ENCODE results near the gene SYT15.
"Not testable (repeated sequence)": the region's sequence is repeated elsewhere in the genome, so short reads cannot be mapped to it uniquely, and the experiment has no call there.

Gene SYT15

DNA sequence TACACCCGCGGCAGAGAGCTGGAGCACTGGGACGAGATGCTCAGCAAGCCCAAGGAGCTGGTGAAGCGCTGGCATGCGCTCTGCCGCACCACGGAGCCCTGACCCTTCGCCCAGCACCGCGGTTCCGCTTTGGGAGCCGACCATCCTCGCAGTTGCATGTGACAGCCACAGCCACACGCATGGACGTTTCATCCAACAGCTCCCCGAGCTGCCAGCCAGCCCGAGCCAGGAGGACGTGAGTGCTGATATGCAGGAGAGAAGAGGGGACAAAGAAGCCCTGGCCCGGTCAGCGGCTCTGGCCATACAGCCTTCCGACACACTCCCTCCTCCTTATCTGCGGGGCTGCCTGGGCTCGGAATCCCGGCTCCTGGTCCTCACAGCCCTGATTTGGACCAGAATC is 8.6 kb downstream of the SYT15 start:
- not testable (repeated sequence) for H3K36me3 Mint-ChIP-seq (ENCODE audit: low read depth); H3K4me3 Mint-ChIP-seq; DNase-seq; H3K4me1 Mint-ChIP-seq (ENCODE audit: low read depth); H3K9me3 Mint-ChIP-seq; H3K27me3 Mint-ChIP-seq; H3K27ac Mint-ChIP-seq

DNA sequence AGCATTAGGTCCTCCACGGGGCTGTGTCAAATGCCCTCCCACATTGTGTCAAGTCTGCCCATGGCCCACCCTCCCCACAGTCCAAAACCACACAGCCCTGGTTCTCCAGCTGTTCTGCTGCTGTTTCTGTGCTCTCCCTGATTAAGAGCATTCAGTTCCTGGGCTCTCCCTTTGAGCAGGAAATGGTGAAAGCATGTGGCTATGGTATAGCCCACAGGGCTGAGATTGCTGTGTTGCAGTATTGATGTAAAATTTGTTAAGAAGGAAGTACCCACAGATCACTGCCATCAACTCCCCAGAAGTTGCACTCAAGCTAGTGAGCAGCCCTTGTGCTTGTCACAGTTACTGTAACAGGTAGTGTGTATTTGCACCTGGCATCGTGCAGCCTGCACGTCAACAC is 9.3 kb downstream of the SYT15 start:
- not testable (repeated sequence) for H3K9me3 Mint-ChIP-seq; DNase-seq; H3K36me3 Mint-ChIP-seq (ENCODE audit: low read depth); H3K4me3 Mint-ChIP-seq; H3K27ac Mint-ChIP-seq; H3K4me1 Mint-ChIP-seq (ENCODE audit: low read depth); H3K27me3 Mint-ChIP-seq

DNA sequence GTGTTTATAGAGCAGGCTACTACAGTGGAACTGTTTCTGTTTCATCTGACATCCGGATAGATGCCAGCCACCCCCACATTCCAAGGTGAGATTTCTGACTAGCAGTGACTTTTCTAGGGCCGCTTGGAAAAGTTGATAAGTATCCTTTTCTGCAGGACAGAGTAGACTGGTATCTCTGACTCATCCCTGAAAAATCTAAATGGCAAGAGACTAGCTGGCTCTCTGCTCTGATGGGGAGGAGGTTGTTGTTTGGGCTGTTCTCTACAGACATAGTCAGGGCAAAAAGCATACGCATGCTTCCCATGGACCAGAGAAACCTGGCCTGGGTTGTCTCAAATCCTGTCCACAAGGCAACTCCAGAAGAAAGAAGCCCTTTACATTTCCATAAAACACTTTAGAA is 10.7 kb downstream of the SYT15 start:
- not testable (repeated sequence) for H3K36me3 Mint-ChIP-seq (ENCODE audit: low read depth); H3K4me1 Mint-ChIP-seq (ENCODE audit: low read depth); H3K27ac Mint-ChIP-seq; H3K27me3 Mint-ChIP-seq; H3K4me3 Mint-ChIP-seq; H3K9me3 Mint-ChIP-seq; DNase-seq

DNA sequence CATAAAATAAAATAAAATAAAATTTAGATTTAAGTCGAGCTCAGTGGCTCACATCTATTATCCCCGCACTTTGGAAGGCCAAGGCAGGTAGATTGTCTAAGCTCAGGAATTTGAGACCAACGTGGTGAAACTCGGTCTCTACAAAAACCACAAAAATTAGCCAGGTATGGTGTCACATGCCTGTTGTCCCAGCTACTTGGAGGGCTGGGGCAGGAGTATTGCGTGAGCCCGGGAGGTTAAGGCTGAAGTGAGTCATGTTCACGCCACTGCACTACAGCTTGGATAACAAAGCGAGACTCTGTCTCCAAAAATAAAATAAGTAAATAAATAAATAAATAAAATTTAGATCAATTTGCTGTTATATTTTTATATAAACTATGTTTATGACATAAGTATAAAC is 12.1 kb downstream of the SYT15 start:
- not testable (repeated sequence) for H3K4me1 Mint-ChIP-seq (ENCODE audit: low read depth); H3K27me3 Mint-ChIP-seq; H3K27ac Mint-ChIP-seq; DNase-seq; H3K36me3 Mint-ChIP-seq (ENCODE audit: low read depth); H3K4me3 Mint-ChIP-seq; H3K9me3 Mint-ChIP-seq

DNA sequence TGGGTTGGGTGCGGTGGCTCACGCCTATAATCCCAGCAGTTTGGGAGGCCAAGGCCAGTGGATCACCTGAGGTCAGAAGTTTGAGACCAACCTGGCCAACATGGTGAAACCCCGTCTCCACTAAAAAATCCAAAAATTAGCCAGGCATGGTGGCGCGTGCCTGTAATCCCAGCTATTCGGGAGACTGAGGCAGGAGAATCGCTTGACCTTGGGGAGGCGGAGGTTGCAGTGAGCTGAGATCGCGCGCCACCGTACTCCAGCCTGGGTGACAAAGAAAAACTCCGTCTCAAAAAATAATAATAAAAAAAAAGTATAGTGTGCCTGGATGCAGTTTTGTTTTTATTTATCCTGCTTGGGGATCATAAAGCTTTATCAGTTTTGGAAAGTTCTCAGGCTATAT is 14.4 kb downstream of the SYT15 start:
- not testable (repeated sequence) for H3K9me3 Mint-ChIP-seq; H3K4me1 Mint-ChIP-seq (ENCODE audit: low read depth); H3K27ac Mint-ChIP-seq; H3K36me3 Mint-ChIP-seq (ENCODE audit: low read depth); DNase-seq; H3K4me3 Mint-ChIP-seq; H3K27me3 Mint-ChIP-seq

DNA sequence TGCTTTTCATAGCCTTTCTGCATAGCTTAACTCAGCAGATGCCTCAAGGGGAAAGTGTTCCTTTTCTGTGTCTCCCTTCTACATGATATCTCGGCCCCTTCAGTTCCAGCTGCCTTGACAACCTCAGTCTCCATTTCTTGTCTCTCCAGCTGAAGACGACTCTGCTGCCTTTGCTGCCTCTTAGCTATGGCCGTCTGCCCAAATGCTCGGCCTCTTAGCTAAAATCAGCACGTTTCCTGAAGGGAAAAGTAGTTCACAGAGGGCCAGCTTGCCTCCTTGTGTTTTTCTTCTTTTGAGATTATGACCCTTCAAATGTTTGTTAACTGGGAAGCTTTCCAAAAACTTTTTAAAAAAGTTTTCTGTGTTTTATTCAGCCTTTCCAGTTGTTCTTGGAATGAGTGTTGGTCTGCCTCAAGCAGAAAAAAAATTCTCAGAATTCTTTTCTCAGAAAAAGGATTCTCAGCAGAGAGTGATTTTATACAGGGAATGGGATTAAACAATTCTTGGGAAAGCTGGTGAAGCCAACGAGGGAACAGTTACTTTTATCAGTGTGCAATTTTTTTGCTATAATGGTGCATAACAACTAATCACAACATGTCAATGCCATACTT is 15.6 kb downstream of the SYT15 start:
- H3K27ac Mint-ChIP-seq; H3K27me3 Mint-ChIP-seq; H3K9me3 Mint-ChIP-seq; H3K4me1 Mint-ChIP-seq (ENCODE audit: low read depth); H3K36me3 Mint-ChIP-seq (ENCODE audit: low read depth); DNase-seq; H3K4me3 Mint-ChIP-seq: not testable (repeated sequence)

DNA sequence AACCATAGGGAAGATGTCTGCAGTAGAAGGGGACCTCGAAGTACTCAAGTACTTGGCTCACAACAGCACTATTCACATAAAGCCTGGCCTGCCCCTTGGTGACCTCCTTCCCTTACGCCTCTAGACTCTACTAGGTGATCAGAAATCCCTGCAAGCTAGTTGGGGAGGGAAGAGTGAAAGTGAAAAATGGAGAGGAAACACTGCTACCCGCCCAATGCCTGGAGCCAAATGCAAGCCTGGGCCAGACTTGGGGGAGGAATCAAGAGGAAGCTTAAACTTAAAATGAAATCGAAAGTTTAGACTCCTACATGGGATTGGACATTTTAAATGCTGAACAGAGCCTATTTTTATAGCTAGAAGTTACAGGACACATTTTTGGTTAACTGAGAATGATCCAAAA is 17.6 kb downstream of the SYT15 start:
- not testable (repeated sequence) for DNase-seq; H3K9me3 Mint-ChIP-seq; H3K36me3 Mint-ChIP-seq (ENCODE audit: low read depth); H3K4me1 Mint-ChIP-seq (ENCODE audit: low read depth); H3K4me3 Mint-ChIP-seq; H3K27ac Mint-ChIP-seq; H3K27me3 Mint-ChIP-seq

DNA sequence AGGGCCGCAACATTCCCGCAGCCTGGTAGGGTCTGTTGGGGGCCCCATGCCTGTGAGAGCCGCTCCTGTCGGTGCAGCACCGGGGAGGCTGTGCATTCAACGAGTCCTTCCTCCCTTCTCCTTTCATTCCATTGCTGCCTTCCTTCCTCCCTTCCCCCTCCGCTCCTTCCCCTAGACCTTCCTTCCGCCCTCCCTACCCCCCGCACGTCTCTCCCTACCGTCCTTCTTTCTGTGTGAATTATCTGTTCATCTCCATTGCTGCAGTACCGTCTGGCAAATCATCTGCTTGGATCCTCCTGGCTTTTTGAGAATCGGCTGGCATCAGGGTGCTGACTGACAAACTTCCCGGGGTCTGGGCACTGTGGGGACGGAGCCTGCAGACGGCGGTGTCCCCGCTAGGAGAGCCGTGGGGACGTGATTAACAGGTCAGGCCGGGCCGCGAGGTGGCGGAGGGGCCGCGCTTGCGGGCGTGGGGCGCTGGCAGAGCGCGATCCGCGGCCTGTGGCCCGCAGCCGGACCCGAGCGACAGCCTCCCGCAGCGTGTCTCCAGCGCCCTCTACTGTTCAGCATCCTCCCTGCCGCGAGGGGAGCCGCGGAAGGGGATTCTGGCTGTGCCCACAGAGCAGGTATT is 18.8 kb downstream of the SYT15 start:
- peak overlapping the region; percentile 42 for H3K4me3 Mint-ChIP-seq

DNA sequence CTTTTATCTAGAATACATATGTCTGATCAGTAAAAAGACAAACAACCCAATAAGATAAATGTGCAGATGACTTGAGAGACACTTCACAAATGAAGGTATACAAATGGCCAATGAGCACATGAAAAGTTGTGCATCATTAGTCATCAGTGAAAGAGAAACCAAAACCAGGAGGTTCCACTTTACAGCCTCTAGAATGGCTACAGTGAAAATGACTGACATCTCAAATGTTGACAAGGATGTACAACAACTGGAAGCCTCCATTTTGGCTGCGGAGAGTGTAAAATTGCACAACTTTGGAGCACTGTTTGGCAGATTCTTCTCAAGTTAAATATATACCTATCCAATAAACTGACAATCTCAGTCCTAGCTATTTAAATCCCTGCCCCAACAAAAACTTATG is 21.6 kb downstream of the SYT15 start:
- DNase-seq; H3K4me3 Mint-ChIP-seq; H3K27me3 Mint-ChIP-seq; H3K27ac Mint-ChIP-seq; H3K4me1 Mint-ChIP-seq (ENCODE audit: low read depth); H3K36me3 Mint-ChIP-seq (ENCODE audit: low read depth); H3K9me3 Mint-ChIP-seq: not testable (repeated sequence)

More for the DNA sequence above, 18.8 kb downstream of the SYT15 start:
- not testable (repeated sequence) for H3K4me1 Mint-ChIP-seq (ENCODE audit: low read depth); H3K9me3 Mint-ChIP-seq; H3K27ac Mint-ChIP-seq; H3K36me3 Mint-ChIP-seq (ENCODE audit: low read depth); H3K27me3 Mint-ChIP-seq
- DNase-seq, result peak; percentile 62

DNA sequence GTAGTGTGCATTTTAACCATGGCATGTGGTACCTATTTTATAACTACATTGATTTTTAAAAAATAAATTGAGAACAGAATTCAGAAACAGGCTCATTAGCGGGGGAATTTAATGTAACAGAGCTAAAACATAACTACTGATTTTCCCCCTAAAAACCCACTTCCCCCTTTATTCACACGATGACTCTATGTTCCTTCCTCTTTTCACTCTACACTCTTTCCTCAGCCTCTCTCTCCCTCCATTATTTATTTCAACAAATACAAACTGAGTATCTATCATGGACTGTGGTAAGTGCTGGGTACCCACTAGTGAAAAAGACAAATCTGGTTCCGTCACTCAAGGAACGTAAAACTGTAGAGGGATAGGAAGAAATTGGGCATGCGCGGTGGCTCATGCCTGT is 36.6 kb downstream of the SYT15 start:
- H3K36me3 Mint-ChIP-seq (ENCODE audit: low read depth); H3K4me1 Mint-ChIP-seq (ENCODE audit: low read depth); H3K27me3 Mint-ChIP-seq; DNase-seq; H3K4me3 Mint-ChIP-seq; H3K9me3 Mint-ChIP-seq; H3K27ac Mint-ChIP-seq: not testable (repeated sequence)

DNA sequence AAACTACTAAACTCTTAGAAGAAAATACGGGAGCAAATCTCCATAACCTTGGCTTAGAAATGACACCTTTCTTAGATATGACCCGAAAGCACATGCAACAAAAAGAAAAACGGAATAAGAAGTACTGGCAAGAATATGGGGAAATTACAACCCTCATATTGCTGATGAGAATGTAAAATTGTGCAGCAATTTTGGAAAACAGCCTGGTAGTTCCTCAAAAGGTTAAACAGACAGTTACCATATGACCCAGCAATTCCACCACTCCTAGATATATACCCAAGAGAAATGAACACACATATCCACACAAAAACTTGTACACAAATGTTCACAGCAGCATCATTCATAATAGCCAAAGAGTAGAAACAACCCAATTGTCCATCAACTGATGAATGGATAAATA is 37.3 kb downstream of the SYT15 start:
- H3K27ac Mint-ChIP-seq; H3K4me3 Mint-ChIP-seq; H3K4me1 Mint-ChIP-seq (ENCODE audit: low read depth); H3K27me3 Mint-ChIP-seq; H3K9me3 Mint-ChIP-seq; H3K36me3 Mint-ChIP-seq (ENCODE audit: low read depth); DNase-seq: not testable (repeated sequence)

DNA sequence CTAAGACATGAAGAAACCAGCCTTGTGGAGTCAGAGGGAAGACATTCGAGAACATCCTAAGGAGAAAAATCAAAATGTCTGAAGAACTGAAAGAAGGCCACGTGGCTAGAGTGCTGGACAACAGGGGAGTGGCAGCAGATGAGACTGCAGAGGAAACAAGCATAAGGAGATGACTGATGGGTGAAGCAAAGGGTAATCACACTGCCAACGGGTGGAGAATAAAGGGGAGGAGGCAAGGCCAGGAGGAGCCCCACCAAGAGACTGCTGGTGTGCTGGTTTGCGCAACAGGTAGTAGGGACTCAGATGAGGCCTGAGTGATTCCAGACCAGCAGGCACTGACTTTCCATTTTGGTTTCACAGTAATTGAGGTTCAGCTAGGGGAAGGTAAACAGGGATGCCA is 38.2 kb downstream of the SYT15 start:
- DNase-seq; H3K27ac Mint-ChIP-seq; H3K4me1 Mint-ChIP-seq (ENCODE audit: low read depth); H3K4me3 Mint-ChIP-seq; H3K9me3 Mint-ChIP-seq; H3K36me3 Mint-ChIP-seq (ENCODE audit: low read depth); H3K27me3 Mint-ChIP-seq: not testable (repeated sequence)

DNA sequence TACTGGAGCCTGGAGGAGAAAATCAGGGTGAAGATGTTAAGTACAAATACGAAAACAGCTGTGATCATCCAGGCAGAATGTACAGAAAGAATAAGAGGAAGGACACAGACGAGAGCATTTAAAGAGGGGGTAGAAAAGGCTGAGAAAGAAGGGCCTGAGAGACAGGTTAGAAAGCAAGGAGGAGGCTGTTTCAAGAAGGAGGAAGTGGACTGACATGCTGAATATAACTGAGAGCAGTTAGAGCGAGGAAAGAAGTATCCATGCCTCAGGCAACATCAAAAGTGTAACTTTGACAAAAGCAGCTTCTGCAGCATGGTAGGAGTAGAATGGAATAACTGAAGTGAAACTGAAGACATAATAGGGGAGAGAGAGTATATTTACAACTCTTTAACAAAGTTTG is 39.0 kb downstream of the SYT15 start:
- not testable (repeated sequence) for H3K27ac Mint-ChIP-seq; H3K27me3 Mint-ChIP-seq; H3K36me3 Mint-ChIP-seq (ENCODE audit: low read depth); H3K9me3 Mint-ChIP-seq; H3K4me1 Mint-ChIP-seq (ENCODE audit: low read depth); DNase-seq; H3K4me3 Mint-ChIP-seq

DNA sequence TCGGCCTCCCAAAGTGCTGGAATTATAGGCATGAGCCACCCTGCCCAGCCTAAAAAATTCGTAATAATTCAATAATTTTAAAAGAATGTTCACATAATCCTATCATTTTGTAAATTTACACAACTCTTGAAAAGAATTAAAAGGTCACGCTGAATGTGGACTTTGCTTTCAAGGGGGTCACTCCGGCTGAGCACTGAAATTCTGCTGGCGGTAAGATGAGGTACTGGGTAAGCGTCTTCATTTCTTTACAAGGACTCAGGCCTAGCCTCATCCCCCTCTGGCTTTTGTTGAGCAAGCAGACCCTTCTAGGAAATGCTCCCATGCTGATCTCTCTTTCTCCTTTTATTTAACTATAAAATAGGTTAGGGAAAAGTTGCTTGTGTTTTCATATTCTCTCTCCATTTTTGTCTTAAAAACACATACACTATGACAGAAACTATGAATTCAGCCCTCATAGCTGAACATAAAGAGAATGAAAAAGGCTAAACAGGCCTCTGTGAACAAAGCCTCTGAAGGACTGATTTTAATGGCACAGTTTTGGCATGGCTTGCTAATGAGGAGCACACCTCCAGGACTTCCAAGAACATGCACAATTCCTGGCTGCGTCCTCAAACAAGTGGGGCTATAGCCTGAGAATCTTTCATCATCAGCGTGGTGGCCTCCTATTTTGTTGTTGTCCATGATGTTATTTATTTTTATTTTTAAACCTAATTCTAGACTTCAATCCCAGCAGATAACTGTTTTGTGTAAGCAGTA is 45.1 kb downstream of the SYT15 start:
- not testable (repeated sequence) for DNase-seq; H3K4me3 Mint-ChIP-seq; H3K4me1 Mint-ChIP-seq (ENCODE audit: low read depth); H3K36me3 Mint-ChIP-seq (ENCODE audit: low read depth); H3K9me3 Mint-ChIP-seq; H3K27ac Mint-ChIP-seq; H3K27me3 Mint-ChIP-seq

DNA sequence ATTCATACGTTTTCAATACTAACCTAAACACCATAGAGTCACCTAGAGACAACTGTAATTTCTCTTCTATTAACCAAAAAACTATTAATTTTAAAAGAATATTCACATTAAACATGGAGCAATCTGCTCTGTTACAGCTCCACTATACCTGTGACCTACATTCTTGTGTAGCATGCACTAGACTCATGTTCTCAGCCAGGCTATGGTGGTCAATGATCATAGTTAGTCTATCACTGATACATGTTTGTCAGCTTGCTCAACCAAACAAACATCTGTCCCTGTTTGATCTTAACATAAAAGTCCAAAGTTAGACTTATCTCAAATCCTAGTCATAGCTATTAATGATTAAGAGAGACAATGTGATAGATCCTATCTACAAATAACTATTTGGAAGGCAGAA is 50.9 kb downstream of the SYT15 start:
- DNase-seq; H3K4me3 Mint-ChIP-seq; H3K36me3 Mint-ChIP-seq (ENCODE audit: low read depth); H3K27ac Mint-ChIP-seq; H3K4me1 Mint-ChIP-seq (ENCODE audit: low read depth); H3K9me3 Mint-ChIP-seq; H3K27me3 Mint-ChIP-seq: not testable (repeated sequence)
